HG03175 (cell line): ENCODE measurements around the gene SNF8.

Experiments used
- ATAC-seq: cut with Tn5 transposase; IDR thresholded peaks from one replicate; pipeline ENCODE4 v1.9.1; 2021; ENCODE audit warnings: mild to moderate bottlenecking, moderate library complexity; ENCODE audit not compliant: unreplicated experiment

The SNF8 gene

GRCh38 chr17:48893646-48894508, 50.8 kb downstream of the SNF8 start:
- ATAC-seq, result no peak

- no peak for ATAC-seq
Measured at GRCh38 chr17:48892940-48893645, 51.5 kb downstream of the SNF8 start.

GRCh38 chr17:48890086-48890485, 54.6 kb downstream of the SNF8 start:
- ATAC-seq, result no peak

- no peak for ATAC-seq
Measured at GRCh38 chr17:48883171-48883570, 61.5 kb downstream of the SNF8 start.

- no peak for ATAC-seq
Measured at GRCh38 chr17:48882272-48882671, 62.4 kb downstream of the SNF8 start.
